DLD1 (cell line): ENCODE measurements around the gene SLC2A2.

Source experiments
- in situ Hi-C: cut with HindIII; loops from 2 replicates; pipeline ENCODE4 v1.10.0; 2017; ENCODE audit warnings: low sequenced_read_pairs

Gene SLC2A2

DNA sequence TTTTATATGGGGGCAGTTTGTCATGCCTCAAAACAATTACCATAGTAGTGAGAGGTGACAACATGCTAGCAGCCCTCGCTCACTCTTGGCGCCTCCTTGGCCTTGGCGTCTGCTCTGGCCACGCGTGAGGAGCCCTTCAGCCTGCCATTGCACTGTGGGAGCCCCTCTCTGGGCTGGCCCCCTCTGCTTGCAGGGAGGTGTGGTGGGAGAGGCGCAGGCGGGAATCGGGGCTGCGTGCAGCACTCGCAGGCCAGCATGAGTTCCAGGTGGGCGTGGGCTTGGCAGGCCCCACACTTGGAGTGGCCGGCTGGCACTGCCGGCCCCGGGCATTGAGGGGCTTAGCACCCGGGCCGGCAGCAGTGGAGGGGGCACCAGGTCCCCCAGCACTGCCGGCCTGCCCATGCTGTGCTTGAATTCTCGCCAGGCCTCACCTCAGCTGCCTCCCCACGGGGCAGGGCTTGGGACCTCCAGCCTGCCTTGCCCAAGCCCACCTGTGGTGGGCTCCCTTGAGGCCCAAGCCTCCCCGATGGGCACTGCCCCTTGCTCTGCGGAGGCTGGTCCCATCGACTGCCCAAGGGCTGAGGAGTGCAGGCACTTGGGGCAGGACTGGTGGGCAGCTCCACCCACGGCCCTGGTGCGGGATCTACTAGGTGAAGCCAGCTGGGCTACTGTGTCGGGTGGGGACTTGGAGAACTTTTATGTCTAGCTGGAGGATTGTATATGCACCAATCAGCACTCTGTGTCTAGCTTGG is 79.3 kb downstream of the SLC2A2 start:
- in situ Hi-C loops: no loop called here
